Fibroblast of the aortic adventitia (primary cell): ENCODE results near the gene ACO1. TPM values are rescaled to one million over a fixed set of nuclear protein-coding genes. Genes with fewer than 3 reads are reported as not detected.

Experiments
- DNase-seq: peaks from one replicate; pipeline ENCODE4 v3.0.0-alpha.2; 2010; ENCODE audit warnings: low read depth
- H3K4me3 ChIP-seq: 2 replicates; pipeline ENCODE4 v1.5.1; 2011; ENCODE audit warnings: low read depth, mild to moderate bottlenecking, control low read depth, low read length, moderate library complexity
- total RNA-seq: library from RNA; depleted of rRNA; stranded (reverse); fragments of >200 nt; gene quantifications from 2 replicates; pipeline ENCODE4 v1.2.3, GENCODE V29; 2012; ENCODE audit warnings: low replicate concordance
- TF ChIP-seq, protein P1 (sequence below): IDR thresholded peaks from 2 replicates; pipeline ENCODE4 v1.5.1; 2011; ENCODE audit warnings: mild to moderate bottlenecking, low read length, control low read depth, inconsistent platforms; ENCODE audit not compliant: insufficient read depth

The ACO1 gene
- total RNA-seq, 1 donor, result 81.3 TPM

DNA sequence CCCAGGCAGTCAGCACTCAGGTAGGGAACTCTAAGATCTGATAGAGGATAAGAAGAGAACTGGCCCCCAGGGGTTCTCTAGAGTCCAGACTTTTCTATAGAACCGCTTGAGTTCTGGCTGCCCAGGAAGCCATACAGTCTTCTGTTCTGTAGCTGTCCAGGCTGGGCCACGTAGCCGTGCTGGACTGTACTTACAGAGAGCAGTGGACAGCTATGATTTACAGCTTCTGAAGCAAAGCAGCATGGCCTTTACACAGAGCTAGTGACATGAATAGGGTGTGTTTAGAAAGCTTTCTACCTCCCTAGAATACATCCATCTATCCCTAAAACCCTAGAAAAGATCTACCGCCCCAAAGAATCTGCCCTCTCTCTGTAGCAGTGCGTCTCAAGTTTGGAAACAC lies 57.2 kb downstream of the ACO1 start:
- no peak for DNase-seq
- H3K4me3 ChIP-seq, result no peak overlapping the region
- TF ChIP-seq, protein P1, sequence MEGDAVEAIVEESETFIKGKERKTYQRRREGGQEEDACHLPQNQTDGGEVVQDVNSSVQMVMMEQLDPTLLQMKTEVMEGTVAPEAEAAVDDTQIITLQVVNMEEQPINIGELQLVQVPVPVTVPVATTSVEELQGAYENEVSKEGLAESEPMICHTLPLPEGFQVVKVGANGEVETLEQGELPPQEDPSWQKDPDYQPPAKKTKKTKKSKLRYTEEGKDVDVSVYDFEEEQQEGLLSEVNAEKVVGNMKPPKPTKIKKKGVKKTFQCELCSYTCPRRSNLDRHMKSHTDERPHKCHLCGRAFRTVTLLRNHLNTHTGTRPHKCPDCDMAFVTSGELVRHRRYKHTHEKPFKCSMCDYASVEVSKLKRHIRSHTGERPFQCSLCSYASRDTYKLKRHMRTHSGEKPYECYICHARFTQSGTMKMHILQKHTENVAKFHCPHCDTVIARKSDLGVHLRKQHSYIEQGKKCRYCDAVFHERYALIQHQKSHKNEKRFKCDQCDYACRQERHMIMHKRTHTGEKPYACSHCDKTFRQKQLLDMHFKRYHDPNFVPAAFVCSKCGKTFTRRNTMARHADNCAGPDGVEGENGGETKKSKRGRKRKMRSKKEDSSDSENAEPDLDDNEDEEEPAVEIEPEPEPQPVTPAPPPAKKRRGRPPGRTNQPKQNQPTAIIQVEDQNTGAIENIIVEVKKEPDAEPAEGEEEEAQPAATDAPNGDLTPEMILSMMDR, result no peak

DNA sequence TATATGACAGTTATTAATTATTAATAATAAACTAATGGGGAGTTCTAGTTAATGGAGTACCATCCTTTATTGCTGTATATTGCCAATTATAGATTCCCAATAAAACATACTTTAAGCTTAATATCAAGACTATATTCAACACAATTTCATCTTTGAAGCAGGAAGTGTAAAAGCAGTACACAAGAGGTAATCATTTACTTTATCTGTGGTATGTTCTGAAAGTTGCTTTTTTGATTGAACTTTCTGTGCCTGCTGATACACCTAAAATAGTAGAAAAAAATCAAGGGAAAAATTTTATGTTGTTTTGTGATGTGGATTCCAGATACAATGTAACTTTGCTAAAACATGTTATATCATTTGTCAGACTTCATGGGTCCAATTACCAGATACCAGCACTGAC lies 58.0 kb downstream of the ACO1 start:
- TF ChIP-seq, protein P1, result no peak
- H3K4me3 ChIP-seq, result no peak overlapping the region
- DNase-seq, result no peak

- DNase-seq, result no peak
- H3K4me3 ChIP-seq, result no peak overlapping the region
Observed at GRCh38 chr9:32449969-32450368, 65.5 kb downstream of the ACO1 start.

DNA sequence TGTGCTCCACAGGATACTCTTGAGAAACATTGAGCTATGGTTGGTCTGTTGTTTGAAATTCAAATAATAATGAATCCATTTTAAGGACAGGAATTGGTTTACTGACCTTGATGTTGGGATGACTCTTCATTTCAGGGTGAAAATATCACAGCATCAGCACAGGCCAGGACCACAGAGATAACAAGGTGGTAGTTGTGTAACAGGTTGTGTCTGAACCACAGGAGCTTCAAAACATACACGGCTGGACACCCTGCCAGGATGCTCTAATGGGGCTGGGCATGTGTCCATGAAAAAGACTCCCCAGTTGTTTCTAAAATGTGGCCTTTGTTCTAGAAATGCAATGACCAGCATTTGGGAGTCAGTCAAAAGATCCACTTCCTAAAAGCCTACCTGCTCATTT lies 69.8 kb downstream of the ACO1 start:
- no peak for DNase-seq
- TF ChIP-seq, protein P1, result no peak
- no peak overlapping the region for H3K4me3 ChIP-seq

More at GRCh38 chr9:32449969-32450368, 65.5 kb downstream of the ACO1 start:
- TF ChIP-seq, protein P1, result no peak

DNA sequence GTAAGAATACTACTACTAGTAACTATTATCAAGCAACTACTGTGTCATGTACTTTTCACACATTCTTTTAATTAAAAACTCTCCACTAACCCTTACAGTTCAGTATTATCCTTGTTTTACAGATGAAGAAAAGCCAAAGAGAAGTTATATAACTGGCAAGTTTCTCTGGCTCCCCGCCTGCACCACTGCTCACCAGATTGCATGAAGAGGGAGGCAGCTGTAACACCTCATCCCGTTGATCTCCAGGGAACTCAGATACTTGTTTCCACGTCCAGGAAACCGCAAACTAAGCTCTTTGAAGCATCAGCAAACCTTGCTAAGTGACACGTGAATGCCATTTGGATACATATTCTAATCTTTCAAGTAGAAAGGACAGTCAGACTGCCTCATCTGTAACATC lies 71.3 kb downstream of the ACO1 start:
- peak; percentile 60 for DNase-seq
- TF ChIP-seq, protein P1, result no peak

GRCh38 chr9:32456564-32456963 lies 72.1 kb downstream of the ACO1 start:
- TF ChIP-seq, protein P1, result no peak

More for the DNA sequence above, 71.3 kb downstream of the ACO1 start:
- no peak overlapping the region for H3K4me3 ChIP-seq

More at GRCh38 chr9:32456564-32456963, 72.1 kb downstream of the ACO1 start:
- peak; percentile 31 for DNase-seq
- no peak overlapping the region for H3K4me3 ChIP-seq
